Nephron (organoid): ENCODE measurements around the gene ZFAND2A.

Experiments
- H3K27ac Mint-ChIP-seq, 3 experiments: 2 replicates each; pipeline ENCODE4 v1.8.0; 2020; ENCODE audit warnings: mixed read lengths in 3 of 3, mild to moderate bottlenecking in 2 of 3, moderate library complexity in 1 of 3
- H3K27me3 Mint-ChIP-seq: 2 replicates; pipeline ENCODE4 v1.8.0; 2021; ENCODE audit warnings: low read depth, mild to moderate bottlenecking, moderate library complexity, mixed read lengths
- H3K36me3 Mint-ChIP-seq: 2 replicates; pipeline ENCODE4 v1.8.0; 2020; ENCODE audit warnings: low read depth, mixed read lengths
- H3K4me1 Mint-ChIP-seq: 2 replicates; pipeline ENCODE4 v1.8.0; 2020; ENCODE audit warnings: mixed read lengths
- H3K4me3 Mint-ChIP-seq, 3 experiments: 2 replicates each; pipeline ENCODE4 v1.8.0; 2020; ENCODE audit warnings: mild to moderate bottlenecking in 3 of 3, mixed read lengths in 3 of 3, moderate library complexity in 2 of 3
- H3K9me3 Mint-ChIP-seq: 2 replicates; pipeline ENCODE4 v1.8.0; 2020; ENCODE audit warnings: mixed read lengths
- CTCF ChIP-seq, 3 experiments: fragments of 200-600 bp; sonication (generic); IDR thresholded peaks; one replicate each; pipeline ENCODE4 v1.5.0; 2021; ENCODE audit warnings: antibody characterized with exemption in 3 of 3; ENCODE audit not compliant: unreplicated experiment in 3 of 3

The ZFAND2A gene

GRCh38 chr7:1137517-1138167, 22.4 kb downstream of the ZFAND2A start:
- no peaks in the 10 kb centered on the region for H3K27me3 Mint-ChIP-seq
- H3K9me3 Mint-ChIP-seq, result peaks cover 9% of the 10 kb centered on the region
- peak overlapping the region; percentile 90 to 94 (median 91) for H3K4me3 Mint-ChIP-seq
- peaks cover 13% of the 10 kb centered on the region for H3K36me3 Mint-ChIP-seq
- H3K4me1 Mint-ChIP-seq, result peaks cover 10% of the 10 kb centered on the region
- no peak for TF ChIP-seq CTCF (IDR thresholded peaks at IDR 0.05; ENCODE audit: unreplicated experiment in 3 of 3)
- H3K27ac Mint-ChIP-seq, result peak overlapping the region; percentile 44 to 85 (median 78)

DNA sequence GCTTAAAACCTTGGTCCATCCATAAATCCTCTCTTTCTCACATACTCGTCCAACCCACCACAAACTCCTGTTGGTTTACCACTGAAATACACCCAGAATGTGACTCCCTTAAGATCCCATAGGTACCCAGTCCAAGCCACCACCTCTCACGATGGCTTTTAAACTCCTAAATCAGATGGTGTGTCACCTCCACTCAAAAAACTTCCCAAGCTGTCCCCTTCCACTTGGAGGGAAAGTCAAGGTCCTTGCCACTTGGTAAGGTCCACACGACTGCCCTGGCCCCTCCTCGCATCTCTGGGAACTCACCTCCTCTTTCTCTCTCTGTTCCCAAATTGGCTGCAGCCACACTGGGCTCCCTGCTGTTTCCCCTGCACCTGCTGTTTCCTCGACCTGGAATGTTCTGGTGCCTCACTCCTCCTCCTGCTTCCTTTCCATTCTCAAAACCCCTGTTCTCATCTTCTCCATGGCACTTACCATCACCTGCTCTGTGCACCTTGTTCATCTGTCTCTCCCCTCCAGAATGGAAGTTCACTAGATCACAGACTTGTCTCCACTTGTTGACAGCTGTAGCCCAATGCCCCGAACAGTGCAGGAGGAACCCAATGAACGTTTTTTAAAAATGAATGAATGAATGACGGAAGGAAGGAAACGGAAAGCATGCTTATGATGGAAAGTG, 23.0 kb downstream of the ZFAND2A start:
- Mint-ChIP-seq H3K4me1 (peaks cover 10% of the 10 kb centered on the region), H3K27ac (peak overlapping the region in 2 of 3 experiments; percentile 23 to 57), H3K36me3 (peaks cover 18% of the 10 kb centered on the region), H3K27me3 (no peaks in the 10 kb centered on the region), H3K4me3 (peak overlapping the region; percentile 83 to 91 (median 89)), H3K9me3 (peaks cover 10% of the 10 kb centered on the region)
- TF ChIP-seq CTCF (IDR thresholded peaks at IDR 0.05; ENCODE audit: unreplicated experiment in 3 of 3), result no peak

- Mint-ChIP-seq H3K4me3 (no peak overlapping the region), H3K27ac (no peak overlapping the region)
- TF ChIP-seq CTCF (IDR thresholded peaks at IDR 0.05; ENCODE audit: unreplicated experiment in 3 of 3), result no peak
Measured at GRCh38 chr7:1134951-1135350, 25.0 kb downstream of the ZFAND2A start.

GRCh38 chr7:1131471-1132265, 28.3 kb downstream of the ZFAND2A start:
- Mint-ChIP-seq H3K4me1 (peaks cover 8% of the 10 kb centered on the region), H3K4me3 (no peak overlapping the region), H3K27me3 (no peaks in the 10 kb centered on the region), H3K27ac (no peak overlapping the region), H3K36me3 (peaks cover 41% of the 10 kb centered on the region), H3K9me3 (peaks cover 14% of the 10 kb centered on the region)
- no peak for TF ChIP-seq CTCF (IDR thresholded peaks at IDR 0.05; ENCODE audit: unreplicated experiment in 3 of 3)

More at GRCh38 chr7:1134951-1135350, 25.0 kb downstream of the ZFAND2A start:
- H3K36me3 Mint-ChIP-seq, result peaks cover 31% of the 10 kb centered on the region
- peaks cover 14% of the 10 kb centered on the region for H3K9me3 Mint-ChIP-seq
- H3K4me1 Mint-ChIP-seq, result peaks cover 10% of the 10 kb centered on the region
- no peaks in the 10 kb centered on the region for H3K27me3 Mint-ChIP-seq

- no peak for TF ChIP-seq CTCF (IDR thresholded peaks at IDR 0.05; ENCODE audit: unreplicated experiment in 3 of 3)
- Mint-ChIP-seq H3K27me3 (no peaks in the 10 kb centered on the region), H3K27ac (no peak overlapping the region), H3K4me1 (peaks cover 9% of the 10 kb centered on the region), H3K36me3 (peaks cover 47% of the 10 kb centered on the region), H3K9me3 (peaks cover 14% of the 10 kb centered on the region), H3K4me3 (no peak overlapping the region)
Measured at GRCh38 chr7:1130021-1130990, 29.7 kb downstream of the ZFAND2A start.
